Measurements from ENCODE around the gene HRH3. TPM values are rescaled to one million over a fixed set of nuclear protein-coding genes. Genes with fewer than 3 reads are reported as not detected.

The HRH3 gene
- total RNA-seq, 1 donor from 2014 or later = not detected

DNA sequence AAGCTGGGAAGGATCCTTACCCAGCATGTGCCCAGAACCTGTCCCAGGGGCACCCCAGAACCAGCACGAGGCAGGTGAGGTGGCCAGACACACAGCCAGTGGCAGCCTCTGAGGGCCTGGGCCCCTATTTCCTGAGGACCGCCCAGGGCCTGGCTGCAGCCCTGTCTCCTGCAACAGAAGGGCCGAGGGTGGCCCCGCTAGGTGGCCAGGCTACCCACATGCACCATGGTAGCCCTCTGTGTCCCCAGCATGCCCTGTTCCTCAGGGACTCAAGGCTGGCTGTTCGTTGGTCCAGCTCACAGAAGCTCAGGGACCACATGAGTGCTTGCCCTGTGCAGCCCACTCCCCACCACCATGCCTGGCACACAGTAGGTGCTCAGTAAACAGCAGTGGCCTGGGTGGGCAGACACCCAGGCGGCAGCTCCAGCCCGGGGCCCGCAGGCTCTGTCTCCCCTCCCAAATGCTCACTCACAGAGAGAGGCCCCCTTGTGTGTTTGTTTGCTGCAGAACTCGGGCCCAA is 8.2 kb downstream of the HRH3 start:
- DNase-seq (ENCODE audit: low spot score in 2 of 2, unreplicated experiment in 2 of 2) = no peak
- Mint-ChIP-seq H3K27ac (no peak overlapping the region), H3K27me3 (ENCODE audit: low read depth) (peaks cover 42% of the 10 kb centered on the region), H3K36me3 (no peaks in the 10 kb centered on the region), H3K4me1 (peaks cover 2% of the 10 kb centered on the region), H3K4me3 (no peak overlapping the region), H3K9me3 (no peaks in the 10 kb centered on the region)
- no peak for TF ChIP-seq CTCF (IDR thresholded peaks at IDR 0.05; ENCODE audit: unreplicated experiment)

DNA sequence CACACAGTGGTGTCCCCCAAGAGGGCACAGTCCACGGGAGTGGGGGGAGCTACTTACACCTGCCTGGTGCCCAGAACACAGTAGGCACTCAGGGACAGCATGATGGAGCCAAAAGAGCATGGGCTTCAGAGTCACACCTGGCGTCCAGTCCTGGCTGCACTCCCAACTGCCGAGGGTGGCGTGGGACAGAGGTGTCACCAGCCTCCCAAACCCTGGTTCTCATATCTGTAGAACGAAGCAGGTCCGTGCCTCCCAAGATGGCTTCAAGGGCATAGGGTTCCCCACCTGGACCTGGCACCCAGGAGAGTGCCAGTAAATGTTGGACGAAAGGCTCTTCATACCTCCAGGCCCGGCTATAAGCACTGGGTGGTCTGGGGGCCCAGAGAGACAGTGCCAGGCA is 8.9 kb downstream of the HRH3 start:
- no peaks in the 10 kb centered on the region for H3K9me3 Mint-ChIP-seq
- no peak for DNase-seq (ENCODE audit: low spot score in 2 of 2, unreplicated experiment in 2 of 2)
- TF ChIP-seq CTCF (IDR thresholded peaks at IDR 0.05; ENCODE audit: unreplicated experiment) = no peak
- H3K27me3 Mint-ChIP-seq (ENCODE audit: low read depth) = peaks cover 38% of the 10 kb centered on the region
- peaks cover 2% of the 10 kb centered on the region for H3K4me1 Mint-ChIP-seq
- no peak overlapping the region for H3K27ac Mint-ChIP-seq
- H3K36me3 Mint-ChIP-seq = no peaks in the 10 kb centered on the region
- H3K4me3 Mint-ChIP-seq = no peak overlapping the region

DNA sequence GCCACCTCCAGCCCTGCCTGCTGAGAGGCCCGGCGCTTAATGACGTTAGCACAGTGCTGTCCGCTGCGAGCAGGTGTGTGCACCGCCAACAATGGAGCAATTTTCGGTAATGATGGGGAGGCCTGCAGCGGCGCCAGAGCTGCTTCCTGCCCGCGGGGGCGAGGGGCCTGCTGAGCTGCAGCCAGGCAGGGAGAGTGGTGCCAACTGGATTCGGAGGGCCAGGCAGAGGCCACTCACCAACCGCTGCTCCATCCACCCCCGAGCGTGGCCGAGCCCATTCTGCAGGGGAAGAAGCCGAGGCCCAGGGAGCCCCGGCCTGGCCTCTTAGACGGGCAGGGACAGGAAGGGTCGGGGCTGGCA is 9.6 kb downstream of the HRH3 start:
- Mint-ChIP-seq H3K9me3 (no peaks in the 10 kb centered on the region), H3K4me1 (peaks cover 2% of the 10 kb centered on the region), H3K27ac (no peak overlapping the region), H3K36me3 (no peaks in the 10 kb centered on the region), H3K27me3 (ENCODE audit: low read depth) (peaks cover 33% of the 10 kb centered on the region), H3K4me3 (no peak overlapping the region)
- DNase-seq (ENCODE audit: low spot score in 2 of 2, unreplicated experiment in 2 of 2) = no peak
- TF ChIP-seq CTCF (IDR thresholded peaks at IDR 0.05; ENCODE audit: unreplicated experiment) = no peak

DNA sequence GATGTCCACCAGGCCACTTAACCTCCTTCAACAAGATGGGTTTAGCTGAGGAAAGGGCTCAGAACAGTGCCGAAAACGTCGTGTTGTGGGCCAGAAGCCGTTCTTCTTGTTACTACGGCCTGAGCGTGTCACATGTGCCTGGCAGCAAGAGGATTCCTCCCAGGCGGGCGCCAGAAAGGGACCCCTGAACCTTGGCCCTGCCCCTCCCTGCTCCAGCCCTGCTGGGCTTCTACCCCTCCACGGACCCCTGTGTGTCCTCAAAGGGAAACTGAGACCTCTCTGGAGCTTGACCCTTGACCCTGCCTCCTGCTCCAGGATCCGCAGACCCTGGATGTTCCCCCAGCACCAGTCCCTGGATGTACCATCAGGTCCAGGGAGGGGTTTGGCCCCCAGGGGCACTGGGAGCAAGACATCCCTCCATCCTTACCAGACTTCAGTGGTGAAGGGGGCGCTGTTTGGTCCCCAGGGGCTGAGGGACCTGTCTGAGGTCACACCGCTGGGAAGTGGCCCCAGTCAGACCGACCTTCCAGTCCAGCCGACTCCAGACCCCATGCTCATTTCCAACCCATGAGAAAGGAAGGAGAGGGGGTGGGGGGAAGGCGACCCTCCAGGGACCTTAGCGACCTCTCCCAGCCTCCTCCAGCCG is 10.1 kb downstream of the HRH3 start:
- no peak overlapping the region for H3K27ac Mint-ChIP-seq
- no peak for TF ChIP-seq CTCF (IDR thresholded peaks at IDR 0.05; ENCODE audit: unreplicated experiment)
- DNase-seq (ENCODE audit: low spot score in 2 of 2, unreplicated experiment in 2 of 2) = no peak
- H3K4me3 Mint-ChIP-seq = no peak overlapping the region
- no peaks in the 10 kb centered on the region for H3K36me3 Mint-ChIP-seq
- H3K9me3 Mint-ChIP-seq = no peaks in the 10 kb centered on the region
- H3K4me1 Mint-ChIP-seq = peaks cover 2% of the 10 kb centered on the region
- H3K27me3 Mint-ChIP-seq (ENCODE audit: low read depth) = peaks cover 28% of the 10 kb centered on the region

DNA sequence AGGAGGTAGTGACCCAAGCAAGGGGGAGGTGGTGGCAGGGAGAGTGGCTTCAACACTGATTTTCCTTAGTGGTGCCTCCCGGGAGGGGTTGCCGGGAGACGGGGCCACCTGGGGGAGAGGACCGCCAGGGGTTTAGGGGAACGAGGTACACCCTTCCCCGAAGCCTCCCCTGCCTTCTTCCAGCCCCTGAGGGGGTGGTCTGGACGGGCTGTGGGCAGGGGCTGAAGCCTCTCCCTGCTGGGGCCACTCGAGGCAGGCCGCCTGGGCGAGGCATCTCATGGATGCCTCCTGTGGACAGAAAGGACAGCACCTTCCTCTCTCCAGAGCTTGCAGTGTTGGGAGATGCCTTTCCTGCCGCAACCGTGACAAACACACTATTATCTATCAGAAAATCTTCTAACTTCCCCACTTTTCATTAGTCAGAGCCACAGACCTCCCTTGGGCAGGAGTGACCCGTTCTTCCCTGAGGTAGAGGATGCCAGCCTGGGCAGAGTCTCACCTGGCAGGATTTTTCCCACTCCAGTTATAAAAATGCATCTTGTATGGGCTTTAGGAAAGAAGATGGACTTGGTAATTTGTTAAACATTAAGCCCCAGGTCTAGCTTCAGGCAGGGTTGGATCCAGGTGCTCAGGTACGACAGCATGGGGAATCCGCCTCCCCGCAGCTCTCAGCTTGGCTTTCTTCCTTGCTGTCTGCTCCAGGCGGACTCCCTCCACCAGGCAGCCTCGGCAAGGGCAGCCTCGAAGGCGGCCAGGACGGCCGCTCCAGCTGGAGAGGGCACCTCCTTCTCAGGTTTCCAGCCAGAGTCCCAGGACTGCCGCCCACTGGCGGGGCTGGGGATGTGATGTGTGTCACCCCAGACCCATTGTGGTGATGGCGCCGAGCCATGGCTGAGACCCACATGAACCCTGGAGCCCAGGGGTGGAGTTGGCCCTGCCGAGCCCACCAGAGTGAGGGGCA is 11.0 kb downstream of the HRH3 start:
- H3K27me3 Mint-ChIP-seq (ENCODE audit: low read depth) = peaks cover 20% of the 10 kb centered on the region
- no peaks in the 10 kb centered on the region for H3K36me3 Mint-ChIP-seq
- H3K4me3 Mint-ChIP-seq = no peak overlapping the region
- H3K9me3 Mint-ChIP-seq = no peaks in the 10 kb centered on the region
- H3K27ac Mint-ChIP-seq = no peak overlapping the region
- TF ChIP-seq CTCF (IDR thresholded peaks at IDR 0.05; ENCODE audit: unreplicated experiment) = no peak
- DNase-seq (ENCODE audit: low spot score in 2 of 2, unreplicated experiment in 2 of 2) = no peak
- peaks cover 2% of the 10 kb centered on the region for H3K4me1 Mint-ChIP-seq
